ENCODE results near the gene DGKD. TPM values are rescaled to one million over a fixed set of nuclear protein-coding genes. Genes with fewer than 3 reads are reported as not detected.
A peak's percentile ranks its signal among the peaks of the same experiment; 100 is the strongest.

The DGKD gene
- total RNA-seq, 1 donor from 2014 or later: 188 TPM

- H3K36me3 Mint-ChIP-seq (ENCODE audit: low read depth): peaks cover 54% of the 10 kb centered on the region
- POLR2A ChIA-PET: interaction anchor here (0.7 to 2.6 kb wide), 3 partner anchors 10 to 13 kb away, joined by 4 to 19 read pairs (median 8); no protein-coding TSS in a partner anchor
- H3K4me1 Mint-ChIP-seq: peaks cover 74% of the 10 kb centered on the region
Observed at GRCh38 chr2:233409286-233409991, 55.1 kb downstream of the DGKD start.

GRCh38 chr2:233410196-233410760 is 56.0 kb downstream of the DGKD start:
- DNase-seq (no peak), ATAC-seq (ENCODE audit: low read depth) (no peak)
- peaks cover 57% of the 10 kb centered on the region for H3K36me3 Mint-ChIP-seq (ENCODE audit: low read depth)
- CTCF ChIA-PET: interaction anchor here (11.5 kb wide), 1 partner anchor 34 kb away, joined by 210 read pairs; no protein-coding TSS in a partner anchor
- H3K4me3 Mint-ChIP-seq: no peak overlapping the region
- no peaks in the 10 kb centered on the region for H3K27me3 Mint-ChIP-seq
- intact Hi-C loops (cut with micrococcal nuclease): no loop called here
- peaks cover 2% of the 10 kb centered on the region for H3K9me3 Mint-ChIP-seq
- H3K4me1 Mint-ChIP-seq: peaks cover 75% of the 10 kb centered on the region
- TF ChIP-seq CTCF (IDR thresholded peaks at IDR 0.05): no peak
- peak overlapping the region; percentile 82 for H3K27ac Mint-ChIP-seq
- POLR2A ChIA-PET: interaction anchor here (0.6 to 1.7 kb wide), 4 partner anchors 9 to 156 kb away, joined by 4 to 8 read pairs (median 4); no protein-coding TSS in a partner anchor

More at GRCh38 chr2:233409286-233409991, 55.1 kb downstream of the DGKD start:
- peak overlapping the region; percentile 9 for H3K4me3 Mint-ChIP-seq
- no peak for TF ChIP-seq CTCF (IDR thresholded peaks at IDR 0.05)
- CTCF ChIA-PET: interaction anchor here (11.5 kb wide), 1 partner anchor 35 kb away, joined by 210 read pairs; no protein-coding TSS in a partner anchor
- DNase-seq: no peak
- H3K27me3 Mint-ChIP-seq: no peaks in the 10 kb centered on the region
- H3K27ac Mint-ChIP-seq: peak overlapping the region; percentile 82
- intact Hi-C loops (cut with micrococcal nuclease): loop anchor here (1.0 kb wide), 1 partner anchor 9 kb away; no protein-coding TSS in a partner anchor
- peak; percentile 77 for ATAC-seq (ENCODE audit: low read depth)
- peaks cover 2% of the 10 kb centered on the region for H3K9me3 Mint-ChIP-seq

GRCh38 chr2:233411162-233411561 is 56.9 kb downstream of the DGKD start:
- peaks cover 58% of the 10 kb centered on the region for H3K36me3 Mint-ChIP-seq (ENCODE audit: low read depth)

GRCh38 chr2:233412405-233412804 is 58.1 kb downstream of the DGKD start:
- Mint-ChIP-seq H3K4me1 (peaks cover 87% of the 10 kb centered on the region), H3K36me3 (ENCODE audit: low read depth) (peaks cover 51% of the 10 kb centered on the region), H3K27me3 (no peaks in the 10 kb centered on the region), H3K9me3 (peaks cover 2% of the 10 kb centered on the region), H3K4me3 (no peak overlapping the region), H3K27ac (peak overlapping the region; percentile 31)
- POLR2A ChIA-PET: interaction anchor here (0.5 kb wide), 1 partner anchor 19 kb away, joined by 4 read pairs; no protein-coding TSS in a partner anchor
- intact Hi-C loops (cut with micrococcal nuclease): no loop called here
- ATAC-seq (ENCODE audit: low read depth) (no peak), DNase-seq (no peak)
- no peak for TF ChIP-seq CTCF (IDR thresholded peaks at IDR 0.05)
- CTCF ChIA-PET: interaction anchor here (1.2 kb wide), 1 partner anchor 161 kb away, joined by 3 read pairs; the partner anchor contains the start of gene ATG16L1

More at GRCh38 chr2:233411162-233411561, 56.9 kb downstream of the DGKD start:
- POLR2A ChIA-PET: no interaction called here
- no peak for DNase-seq
- H3K27me3 Mint-ChIP-seq: no peaks in the 10 kb centered on the region
- no peak overlapping the region for H3K4me3 Mint-ChIP-seq
- ATAC-seq (ENCODE audit: low read depth): no peak
- CTCF ChIA-PET: no interaction called here
- H3K9me3 Mint-ChIP-seq: peaks cover 2% of the 10 kb centered on the region
- H3K27ac Mint-ChIP-seq: peak overlapping the region; percentile 70
- peaks cover 81% of the 10 kb centered on the region for H3K4me1 Mint-ChIP-seq
- no peak for TF ChIP-seq CTCF (IDR thresholded peaks at IDR 0.05)
- intact Hi-C loops (cut with micrococcal nuclease): no loop called here

GRCh38 chr2:233413046-233413445 is 58.8 kb downstream of the DGKD start:
- Mint-ChIP-seq H3K36me3 (ENCODE audit: low read depth) (peaks cover 51% of the 10 kb centered on the region), H3K4me1 (peaks cover 90% of the 10 kb centered on the region), H3K27ac (peak overlapping the region; percentile 80), H3K27me3 (no peaks in the 10 kb centered on the region), H3K9me3 (peaks cover 2% of the 10 kb centered on the region), H3K4me3 (no peak overlapping the region)
- ChIA-PET CTCF (interaction anchor here (1.2 to 4.4 kb wide), 2 partner anchors 30 to 161 kb away, joined by 3 to 20 read pairs; partner anchors contain the start of gene ATG16L1), POLR2A (interaction anchor here (1.0 kb wide), 1 partner anchor 57 kb away, joined by 3 read pairs; no protein-coding TSS in a partner anchor)
- ATAC-seq (ENCODE audit: low read depth): no peak
- intact Hi-C loops (cut with micrococcal nuclease): no loop called here
- no peak for TF ChIP-seq CTCF (IDR thresholded peaks at IDR 0.05)
- no peak for DNase-seq
